Activated naive CD4-positive, alpha-beta T cell treated with anti-CD3 and anti-CD28 coated beads, Interleukin-2, amount 50 U/mL, for 24 hours (primary cell): ENCODE data around the gene PDE3A.

Source experiments
- H3K27ac Mint-ChIP-seq: one replicate; pipeline ENCODE4 v1.8.0; 2021; ENCODE audit warnings: mild to moderate bottlenecking, mixed read lengths
- H3K27me3 Mint-ChIP-seq: one replicate; pipeline ENCODE4 v1.8.0; 2021; ENCODE audit warnings: mixed read lengths
- H3K36me3 Mint-ChIP-seq: one replicate; pipeline ENCODE4 v1.8.0; 2021; ENCODE audit warnings: mixed read lengths
- H3K4me1 Mint-ChIP-seq: one replicate; pipeline ENCODE4 v1.8.0; 2021; ENCODE audit warnings: mixed read lengths
- H3K4me3 Mint-ChIP-seq: one replicate; pipeline ENCODE4 v1.8.0; 2021; ENCODE audit warnings: mild to moderate bottlenecking, mixed read lengths
- H3K9me3 Mint-ChIP-seq: one replicate; pipeline ENCODE4 v1.8.0; 2021; ENCODE audit warnings: mixed read lengths

Gene PDE3A

GRCh38 chr12:20429852-20430251 is 61.5 kb downstream of the PDE3A start:
- Mint-ChIP-seq H3K9me3 (no peaks in the 10 kb centered on the region), H3K27me3 (no peaks in the 10 kb centered on the region), H3K36me3 (no peaks in the 10 kb centered on the region), H3K4me3 (no peak overlapping the region), H3K27ac (no peak overlapping the region), H3K4me1 (no peaks in the 10 kb centered on the region)

- H3K4me1 Mint-ChIP-seq: no peaks in the 10 kb centered on the region
- H3K27ac Mint-ChIP-seq: no peak overlapping the region
- no peaks in the 10 kb centered on the region for H3K27me3 Mint-ChIP-seq
- no peak overlapping the region for H3K4me3 Mint-ChIP-seq
- no peaks in the 10 kb centered on the region for H3K9me3 Mint-ChIP-seq
- H3K36me3 Mint-ChIP-seq: no peaks in the 10 kb centered on the region
Observed at GRCh38 chr12:20432290-20432689, 64.0 kb downstream of the PDE3A start.

GRCh38 chr12:20434996-20435395 is 66.7 kb downstream of the PDE3A start:
- Mint-ChIP-seq H3K27me3 (no peaks in the 10 kb centered on the region), H3K4me1 (no peaks in the 10 kb centered on the region), H3K36me3 (no peaks in the 10 kb centered on the region), H3K9me3 (no peaks in the 10 kb centered on the region), H3K27ac (no peak overlapping the region), H3K4me3 (no peak overlapping the region)

- Mint-ChIP-seq H3K4me3 (no peak overlapping the region), H3K9me3 (no peaks in the 10 kb centered on the region), H3K27me3 (no peaks in the 10 kb centered on the region), H3K36me3 (no peaks in the 10 kb centered on the region), H3K4me1 (no peaks in the 10 kb centered on the region), H3K27ac (no peak overlapping the region)
Observed at GRCh38 chr12:20436316-20436715, 68.0 kb downstream of the PDE3A start.

GRCh38 chr12:20438299-20438779 is 70.0 kb downstream of the PDE3A start:
- no peaks in the 10 kb centered on the region for H3K36me3 Mint-ChIP-seq

GRCh38 chr12:20439626-20440025 is 71.3 kb downstream of the PDE3A start:
- Mint-ChIP-seq H3K27ac (no peak overlapping the region), H3K4me3 (no peak overlapping the region), H3K9me3 (no peaks in the 10 kb centered on the region), H3K4me1 (no peaks in the 10 kb centered on the region), H3K27me3 (no peaks in the 10 kb centered on the region), H3K36me3 (no peaks in the 10 kb centered on the region)

More at GRCh38 chr12:20438299-20438779, 70.0 kb downstream of the PDE3A start:
- Mint-ChIP-seq H3K27me3 (no peaks in the 10 kb centered on the region), H3K27ac (no peak overlapping the region), H3K9me3 (no peaks in the 10 kb centered on the region), H3K4me1 (no peaks in the 10 kb centered on the region), H3K4me3 (no peak overlapping the region)

- no peaks in the 10 kb centered on the region for H3K9me3 Mint-ChIP-seq
- no peaks in the 10 kb centered on the region for H3K36me3 Mint-ChIP-seq
- H3K4me3 Mint-ChIP-seq: no peak overlapping the region
- H3K27me3 Mint-ChIP-seq: no peaks in the 10 kb centered on the region
- H3K27ac Mint-ChIP-seq: no peak overlapping the region
- H3K4me1 Mint-ChIP-seq: no peaks in the 10 kb centered on the region
Observed at GRCh38 chr12:20440408-20440807, 72.1 kb downstream of the PDE3A start.

GRCh38 chr12:20442322-20442721 is 74.0 kb downstream of the PDE3A start:
- Mint-ChIP-seq H3K36me3 (no peaks in the 10 kb centered on the region), H3K9me3 (no peaks in the 10 kb centered on the region), H3K27ac (no peak overlapping the region), H3K4me3 (no peak overlapping the region), H3K4me1 (no peaks in the 10 kb centered on the region), H3K27me3 (no peaks in the 10 kb centered on the region)

GRCh38 chr12:20443255-20443654 is 74.9 kb downstream of the PDE3A start:
- no peaks in the 10 kb centered on the region for H3K4me1 Mint-ChIP-seq
- H3K9me3 Mint-ChIP-seq: no peaks in the 10 kb centered on the region
- no peaks in the 10 kb centered on the region for H3K27me3 Mint-ChIP-seq

GRCh38 chr12:20443792-20444191 is 75.5 kb downstream of the PDE3A start:
- Mint-ChIP-seq H3K36me3 (no peaks in the 10 kb centered on the region), H3K27me3 (no peaks in the 10 kb centered on the region), H3K4me1 (no peaks in the 10 kb centered on the region), H3K9me3 (no peaks in the 10 kb centered on the region), H3K4me3 (no peak overlapping the region), H3K27ac (no peak overlapping the region)

More at GRCh38 chr12:20443255-20443654, 74.9 kb downstream of the PDE3A start:
- H3K36me3 Mint-ChIP-seq: no peaks in the 10 kb centered on the region
- no peak overlapping the region for H3K27ac Mint-ChIP-seq
- H3K4me3 Mint-ChIP-seq: no peak overlapping the region

GRCh38 chr12:20444595-20445170 is 76.3 kb downstream of the PDE3A start:
- no peaks in the 10 kb centered on the region for H3K36me3 Mint-ChIP-seq
- no peak overlapping the region for H3K4me3 Mint-ChIP-seq
- no peaks in the 10 kb centered on the region for H3K4me1 Mint-ChIP-seq
- no peaks in the 10 kb centered on the region for H3K27me3 Mint-ChIP-seq
- H3K27ac Mint-ChIP-seq: no peak overlapping the region
- no peaks in the 10 kb centered on the region for H3K9me3 Mint-ChIP-seq

GRCh38 chr12:20445687-20446086 is 77.3 kb downstream of the PDE3A start:
- Mint-ChIP-seq H3K27ac (no peak overlapping the region), H3K36me3 (no peaks in the 10 kb centered on the region), H3K27me3 (no peaks in the 10 kb centered on the region), H3K4me3 (no peak overlapping the region), H3K4me1 (no peaks in the 10 kb centered on the region), H3K9me3 (no peaks in the 10 kb centered on the region)

- Mint-ChIP-seq H3K9me3 (no peaks in the 10 kb centered on the region), H3K27ac (no peak overlapping the region), H3K27me3 (no peaks in the 10 kb centered on the region), H3K36me3 (no peaks in the 10 kb centered on the region), H3K4me1 (no peaks in the 10 kb centered on the region), H3K4me3 (no peak overlapping the region)
Observed at GRCh38 chr12:20446836-20447235, 78.5 kb downstream of the PDE3A start.

- no peak overlapping the region for H3K4me3 Mint-ChIP-seq
- no peaks in the 10 kb centered on the region for H3K9me3 Mint-ChIP-seq
- no peak overlapping the region for H3K27ac Mint-ChIP-seq
- no peaks in the 10 kb centered on the region for H3K4me1 Mint-ChIP-seq
- no peaks in the 10 kb centered on the region for H3K27me3 Mint-ChIP-seq
- H3K36me3 Mint-ChIP-seq: no peaks in the 10 kb centered on the region
Observed at GRCh38 chr12:20448781-20449180, 80.4 kb downstream of the PDE3A start.

- H3K27ac Mint-ChIP-seq: no peak overlapping the region
- no peaks in the 10 kb centered on the region for H3K4me1 Mint-ChIP-seq
- H3K9me3 Mint-ChIP-seq: no peaks in the 10 kb centered on the region
- no peak overlapping the region for H3K4me3 Mint-ChIP-seq
- no peaks in the 10 kb centered on the region for H3K36me3 Mint-ChIP-seq
- H3K27me3 Mint-ChIP-seq: no peaks in the 10 kb centered on the region
Observed at GRCh38 chr12:20450591-20451180, 82.3 kb downstream of the PDE3A start.

GRCh38 chr12:20451761-20452160 is 83.4 kb downstream of the PDE3A start:
- Mint-ChIP-seq H3K27ac (no peak overlapping the region), H3K4me3 (no peak overlapping the region), H3K9me3 (no peaks in the 10 kb centered on the region), H3K36me3 (no peaks in the 10 kb centered on the region), H3K27me3 (no peaks in the 10 kb centered on the region), H3K4me1 (no peaks in the 10 kb centered on the region)
